A172 (cell line): Measurements from ENCODE around the gene SIL1. TPM values are rescaled to one million over a fixed set of nuclear protein-coding genes. Genes with fewer than 3 reads are reported as not detected.
"Not testable (repeated sequence)": the region's sequence is repeated elsewhere in the genome, so short reads cannot be mapped to it uniquely, and the experiment has no call there.

Experiments
- DNase-seq: peaks from one replicate; pipeline ENCODE4 v3.0.0-alpha.2; 2015; ENCODE audit warnings: low spot score
- total RNA-seq: library from RNA; depleted of rRNA; stranded (reverse); fragments of >200 nt; shearing (Covaris generic); gene quantifications from 2 replicates; pipeline ENCODE4 v1.2.3, GENCODE V29; 2014

SIL1 gene
- total RNA-seq, 1 experiment from 2014 or later = 60.4 TPM

DNA sequence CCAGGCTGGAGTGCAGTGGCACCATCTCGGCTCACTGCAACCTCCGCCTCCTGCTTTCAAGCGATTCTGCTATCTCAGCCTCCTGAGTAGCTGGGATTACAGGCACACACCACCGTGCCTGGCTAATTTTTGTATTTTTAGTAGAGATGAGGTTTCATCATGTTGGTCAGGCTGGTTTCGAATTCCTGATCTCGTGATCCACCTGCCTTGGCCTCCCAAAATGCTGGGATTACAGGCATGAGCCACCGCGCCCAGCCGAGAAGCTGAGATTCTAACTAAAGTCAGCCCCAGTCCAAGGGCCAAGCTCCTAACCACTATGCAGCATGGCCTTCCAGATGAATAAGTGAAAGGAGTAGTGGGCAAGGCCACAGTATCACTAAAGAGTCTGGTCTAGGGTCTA lies 20.9 kb downstream of the SIL1 start:
- not testable (repeated sequence) for DNase-seq

DNA sequence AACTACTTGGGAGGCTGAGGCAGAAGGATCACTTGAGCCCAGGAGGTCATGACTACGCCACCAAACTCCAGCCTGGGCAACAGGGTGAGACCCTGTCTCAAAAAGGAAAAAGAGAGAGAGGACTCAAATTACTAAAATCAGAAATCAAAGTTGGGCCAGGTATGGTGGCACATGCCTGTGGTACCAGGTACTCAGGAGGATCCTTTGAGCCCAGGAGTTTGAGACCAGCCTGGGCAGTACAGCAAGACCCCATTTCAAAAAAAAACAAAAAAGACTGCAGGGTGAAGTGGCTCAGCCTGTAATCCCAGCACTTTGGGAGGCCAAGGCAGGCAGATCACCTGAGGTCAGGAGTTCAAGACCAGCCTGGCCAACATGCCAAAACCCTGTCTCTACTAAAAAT lies 23.8 kb downstream of the SIL1 start:
- DNase-seq = not testable (repeated sequence)

DNA sequence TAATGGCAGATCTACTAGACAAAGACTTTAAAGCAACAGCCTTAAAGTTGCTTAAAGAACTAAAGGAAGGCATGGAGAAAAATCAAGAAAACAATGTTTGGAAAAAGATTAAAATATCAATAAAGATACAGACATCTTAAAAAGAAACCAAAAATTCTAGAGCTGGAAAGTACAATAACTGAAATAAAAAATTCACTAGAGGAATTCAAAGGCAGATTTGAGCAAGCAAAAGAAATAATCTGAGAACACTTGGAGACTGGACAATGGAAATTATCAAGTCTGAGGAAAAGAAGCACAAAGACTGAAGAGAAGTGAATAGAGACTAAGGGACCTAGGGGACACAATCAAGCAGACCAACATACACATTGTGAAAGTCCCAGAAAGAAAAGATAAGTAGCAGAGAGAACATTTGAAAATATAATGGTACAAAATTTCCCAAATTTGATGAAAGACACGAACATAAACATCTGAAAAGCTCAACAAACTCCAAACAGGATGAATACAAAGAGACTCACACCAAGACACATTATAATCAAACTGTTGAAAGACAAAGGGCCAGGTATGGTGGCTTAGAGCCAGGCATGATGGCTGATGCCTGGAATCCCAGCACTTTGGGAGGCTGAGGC lies 26.3 kb downstream of the SIL1 start:
- no peak for DNase-seq

DNA sequence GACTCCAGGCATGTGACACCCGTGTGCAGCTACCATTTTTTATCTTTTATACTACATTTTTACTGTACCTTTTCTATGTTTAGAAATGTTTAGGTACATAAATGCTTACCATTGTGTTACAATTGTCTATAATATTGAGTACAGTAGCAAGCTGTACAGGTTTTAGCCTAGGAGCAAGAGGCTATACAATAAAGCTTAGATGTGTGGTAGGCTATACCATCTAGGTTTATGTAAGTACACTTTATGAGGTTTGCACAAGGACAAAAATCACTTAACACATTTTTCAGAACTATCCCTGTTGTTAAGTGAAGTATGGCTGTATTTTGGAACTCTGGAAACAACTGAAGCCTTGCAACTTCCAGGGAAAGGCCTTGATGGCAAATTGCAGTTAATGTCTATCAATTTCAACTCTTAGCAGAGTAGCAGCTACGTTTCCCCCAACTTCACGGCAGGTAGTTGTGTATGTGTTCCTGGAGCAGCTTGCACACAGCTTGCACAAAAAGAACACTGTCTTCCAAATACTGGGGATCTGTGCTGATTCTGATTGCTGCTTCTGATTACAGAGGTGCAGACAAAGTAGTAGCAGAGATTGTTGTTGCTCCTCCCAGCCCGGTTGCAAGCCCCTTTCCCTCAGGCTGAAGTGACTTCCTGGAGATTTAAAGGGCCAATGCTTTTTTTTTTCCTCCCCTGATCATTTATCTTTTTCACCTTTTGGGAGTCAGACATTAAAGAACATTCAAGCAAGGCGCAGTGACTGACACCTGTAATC lies 30.0 kb downstream of the SIL1 start:
- no peak for DNase-seq

DNA sequence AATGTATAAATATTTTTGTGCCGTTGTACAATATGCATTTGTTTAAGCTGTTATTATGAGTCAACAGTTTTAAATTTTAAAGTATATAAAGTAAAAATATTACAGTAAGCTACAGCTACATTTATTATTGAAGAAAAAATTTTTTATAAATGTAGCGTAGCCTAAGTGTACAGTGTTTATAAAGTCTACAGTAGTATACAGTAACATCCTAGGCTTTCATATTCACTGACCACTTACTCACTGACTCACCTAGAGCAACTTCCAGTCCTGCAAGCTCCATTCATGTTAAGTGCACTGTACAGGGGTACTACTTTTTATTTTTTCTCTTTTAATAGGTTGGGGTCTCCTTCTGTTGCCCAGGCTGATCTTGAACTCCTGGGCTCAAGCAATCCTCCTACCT lies 30.6 kb downstream of the SIL1 start:
- no peak for DNase-seq

DNA sequence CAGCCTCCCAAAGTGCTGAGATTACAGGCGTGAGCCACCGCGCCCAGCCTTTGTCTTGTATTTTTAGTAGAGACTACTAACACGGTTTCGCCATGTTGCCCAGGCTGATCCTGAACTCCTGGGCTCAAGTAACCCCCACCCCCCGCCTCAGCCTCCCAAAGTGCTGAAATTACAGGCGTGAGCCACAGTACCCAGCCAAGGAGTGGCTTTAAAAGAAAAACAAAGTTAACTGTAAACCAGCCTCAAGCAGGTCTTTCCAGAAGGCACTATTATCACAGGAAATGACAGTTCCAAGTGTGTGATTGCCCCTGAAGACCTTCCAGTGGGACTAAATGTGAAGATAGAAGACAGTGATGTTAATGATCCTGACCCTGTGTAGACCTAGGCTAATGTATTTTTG lies 31.1 kb downstream of the SIL1 start:
- DNase-seq = no peak

DNA sequence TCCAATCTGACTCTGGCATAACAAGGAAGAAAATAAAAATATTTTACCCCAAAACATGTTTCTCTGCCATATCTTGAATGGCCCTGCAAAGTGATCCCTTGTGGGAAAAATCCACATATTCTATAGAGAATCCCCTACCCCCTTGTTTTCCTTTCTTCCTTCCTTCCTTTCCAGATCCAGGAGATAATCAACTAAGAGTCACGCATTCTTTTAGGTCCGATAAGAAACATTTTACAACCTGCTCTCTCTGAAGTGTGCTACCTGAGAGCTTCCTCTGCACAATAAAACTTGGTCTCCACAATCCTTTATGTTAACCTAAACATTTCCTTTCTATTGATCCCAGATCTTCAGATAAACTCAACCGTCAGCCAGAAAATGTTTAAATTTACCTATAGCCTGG lies 33.3 kb downstream of the SIL1 start:
- DNase-seq = not testable (repeated sequence)

DNA sequence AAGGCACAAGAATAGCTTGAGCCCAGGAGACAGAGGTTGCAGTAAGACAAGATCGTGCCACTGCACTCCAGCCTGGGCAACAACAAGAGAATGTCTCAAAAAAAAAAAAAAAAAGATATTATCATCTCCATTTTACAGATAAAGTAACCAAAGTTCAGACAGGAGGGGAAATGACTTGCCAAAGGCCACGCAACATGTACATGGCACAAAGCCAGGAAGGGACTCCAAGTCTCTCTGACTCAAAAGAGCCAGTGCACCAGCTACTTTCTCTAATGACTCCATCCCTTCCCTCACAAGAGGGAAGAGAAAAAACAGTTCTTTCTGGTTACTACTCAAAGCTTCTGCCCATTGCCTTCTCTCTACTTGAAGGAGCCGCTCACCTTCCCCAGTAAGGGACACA lies 34.1 kb downstream of the SIL1 start:
- no peak for DNase-seq

DNA sequence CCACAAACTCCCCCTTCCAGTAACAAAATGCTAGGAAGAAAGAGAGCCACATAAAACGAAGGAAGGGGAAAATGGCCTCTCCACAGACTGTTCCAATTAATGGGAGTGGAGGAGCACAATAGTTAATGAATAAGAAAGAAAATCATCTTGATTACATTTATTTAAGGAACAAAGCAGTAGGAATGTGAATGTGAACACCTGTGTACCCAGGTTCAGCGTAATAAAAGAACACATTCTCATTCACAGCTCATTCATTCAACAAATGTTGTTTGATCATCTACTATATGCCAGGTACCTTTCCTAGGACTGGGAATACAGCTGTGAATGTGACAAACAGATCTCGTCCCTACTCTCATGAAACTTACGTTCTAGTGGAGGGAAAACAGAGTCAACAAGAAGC lies 35.7 kb downstream of the SIL1 start:
- no peak for DNase-seq

DNA sequence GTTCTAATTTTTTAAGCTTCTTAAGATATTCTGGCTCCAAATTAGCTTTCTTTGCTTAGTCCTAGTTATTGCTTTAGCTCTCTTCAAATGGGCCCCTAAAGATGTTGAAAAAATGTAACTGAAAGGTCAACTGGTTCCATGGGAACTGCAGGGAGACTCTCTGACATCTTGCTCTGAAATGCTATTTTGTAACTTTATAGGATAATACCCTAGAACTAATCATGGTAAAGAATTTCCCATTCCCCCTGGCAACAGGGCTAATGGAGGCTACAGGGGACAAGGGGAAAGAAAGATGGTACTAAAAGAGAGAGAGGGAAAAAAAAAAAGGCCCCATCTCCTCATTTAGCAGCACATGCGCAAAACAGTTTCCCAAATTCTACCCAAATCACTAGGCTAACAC lies 39.4 kb downstream of the SIL1 start:
- no peak for DNase-seq

DNA sequence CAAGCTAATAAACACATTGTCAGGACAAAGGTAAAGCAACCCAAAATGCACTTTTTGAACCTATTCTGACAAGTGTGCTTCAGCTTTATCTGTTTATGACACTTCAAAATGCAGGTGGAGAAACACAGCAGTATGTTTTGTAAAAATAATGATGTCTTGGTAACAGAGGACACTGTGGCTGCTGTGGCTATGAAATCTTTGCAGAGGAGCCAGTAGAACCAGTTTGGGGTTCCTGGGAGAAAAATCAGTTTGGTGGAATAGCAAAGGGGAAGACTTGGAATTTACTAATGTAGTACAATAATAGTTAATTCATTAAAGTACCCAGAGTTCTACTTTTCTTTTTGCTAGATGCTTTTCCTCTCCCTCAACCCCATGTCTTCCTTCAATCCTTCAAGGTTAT lies 40.6 kb downstream of the SIL1 start:
- no peak for DNase-seq

DNA sequence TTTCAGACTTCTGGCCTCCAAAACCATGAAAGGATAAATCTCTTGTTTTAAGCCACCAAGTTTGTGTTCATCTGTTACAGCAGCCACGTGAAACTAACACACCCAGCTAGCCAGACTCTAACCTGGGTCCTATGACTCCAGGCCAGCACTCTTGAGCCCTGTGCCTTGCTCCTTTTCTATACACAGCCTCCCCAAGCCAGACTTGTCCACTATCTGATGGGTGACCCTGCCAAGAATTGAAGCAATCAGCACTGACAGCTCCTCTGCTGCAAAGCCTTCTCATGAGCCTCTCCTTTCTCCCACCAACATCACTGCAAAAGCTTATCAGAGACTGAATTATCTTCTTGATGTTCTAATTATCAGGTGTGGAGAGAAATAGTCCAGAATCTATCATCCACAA lies 41.4 kb downstream of the SIL1 start:
- no peak for DNase-seq

DNA sequence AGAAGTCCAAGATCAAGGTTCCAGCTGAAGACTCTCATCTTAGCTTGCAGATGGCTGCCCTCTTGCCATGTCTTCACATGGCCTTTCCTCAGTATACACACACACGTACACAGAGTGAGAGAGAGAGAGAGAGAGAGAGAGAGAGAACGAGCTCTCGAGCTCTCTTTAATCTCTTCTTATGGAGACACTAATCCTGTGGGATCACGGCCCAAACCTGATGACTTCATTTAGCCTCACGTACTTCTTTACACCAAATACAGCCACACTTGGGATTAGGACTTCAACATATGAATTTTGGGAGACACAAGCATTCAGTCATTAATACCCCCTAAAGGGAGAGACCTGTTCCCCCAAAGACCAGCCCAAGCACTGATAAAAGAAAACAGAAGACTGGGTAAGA lies 42.8 kb downstream of the SIL1 start:
- no peak for DNase-seq

DNA sequence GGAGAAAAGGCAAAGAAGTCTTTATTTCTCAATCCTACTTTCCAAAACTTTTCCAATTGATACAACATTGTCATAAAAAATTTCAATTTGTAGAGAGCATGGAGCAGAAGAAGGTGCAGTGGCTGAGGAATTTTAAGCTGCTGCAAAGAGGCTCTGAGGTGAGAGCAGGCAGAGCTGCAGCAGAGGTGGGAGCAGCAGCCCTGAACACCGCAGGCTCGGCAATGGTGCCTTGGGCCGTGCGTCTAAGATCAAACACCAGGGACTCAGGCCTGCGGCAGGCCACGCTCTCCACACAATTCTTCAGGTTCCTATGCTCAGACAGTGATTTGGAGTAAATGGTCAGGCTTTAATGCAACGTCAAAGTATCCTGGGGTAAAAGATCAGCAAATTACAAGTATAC lies 46.3 kb downstream of the SIL1 start:
- DNase-seq = no peak

DNA sequence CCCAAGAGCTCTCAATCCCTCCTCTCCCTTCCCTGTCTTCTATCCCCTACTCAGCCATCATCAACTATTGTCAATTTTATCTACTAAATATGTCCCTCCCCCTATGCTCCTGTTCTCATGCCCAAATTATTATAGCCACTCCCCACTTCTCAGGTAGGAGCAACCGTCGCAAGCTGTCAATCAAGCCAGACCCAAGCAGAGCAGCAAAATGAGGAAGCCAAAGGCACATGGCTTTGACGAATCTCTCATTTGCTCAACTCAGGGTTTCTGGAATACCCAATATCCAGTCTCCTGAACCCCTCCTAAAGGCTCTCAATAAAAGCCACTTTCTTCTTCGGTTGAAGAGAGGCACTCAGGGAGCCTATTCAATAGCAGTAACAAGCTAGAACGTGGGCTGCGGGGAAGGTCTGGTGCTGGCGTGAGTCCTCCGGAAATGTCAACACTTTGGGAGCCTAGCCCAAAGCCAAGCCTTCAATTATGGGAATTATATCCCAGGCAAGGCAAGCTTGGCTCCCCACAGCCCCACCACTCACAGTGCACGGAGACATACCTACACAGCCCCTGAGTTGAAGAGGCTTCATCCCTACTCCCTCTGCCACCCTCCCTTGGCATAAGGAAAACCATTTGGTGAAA lies 47.7 kb downstream of the SIL1 start:
- DNase-seq = no peak

DNA sequence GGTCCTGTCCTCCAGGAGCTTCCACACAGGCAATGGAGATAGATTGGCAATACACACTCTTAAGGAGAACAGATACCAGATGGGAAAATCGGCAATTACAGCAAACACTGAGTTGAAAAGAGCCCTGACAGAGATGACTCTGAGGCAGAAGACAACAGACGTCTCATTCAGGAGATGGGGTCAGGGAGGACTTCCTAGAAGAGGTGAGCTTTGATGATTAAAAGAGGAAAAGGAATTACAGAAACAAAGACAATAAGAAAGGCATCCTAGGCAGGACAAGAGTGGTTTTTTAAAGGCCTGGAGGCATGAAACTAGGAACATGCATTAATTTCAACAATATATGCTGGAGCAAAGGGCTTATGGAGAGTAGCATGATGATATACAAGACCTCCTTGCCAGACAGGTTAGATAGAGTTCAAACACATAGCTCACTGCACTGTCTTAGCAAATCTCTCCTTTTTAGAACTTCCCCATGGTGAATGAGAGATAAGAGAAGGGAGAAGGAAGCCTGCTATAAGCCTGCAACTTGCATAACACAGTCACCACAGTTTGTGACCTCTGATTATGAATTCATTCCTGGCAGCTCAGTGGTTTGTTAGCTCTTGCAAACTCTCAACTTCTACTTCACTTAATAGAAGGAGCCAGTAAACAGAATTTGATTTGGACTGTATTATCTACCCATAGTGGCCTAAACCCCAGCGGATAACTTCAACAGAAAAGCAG lies 48.5 kb downstream of the SIL1 start:
- no peak for DNase-seq

DNA sequence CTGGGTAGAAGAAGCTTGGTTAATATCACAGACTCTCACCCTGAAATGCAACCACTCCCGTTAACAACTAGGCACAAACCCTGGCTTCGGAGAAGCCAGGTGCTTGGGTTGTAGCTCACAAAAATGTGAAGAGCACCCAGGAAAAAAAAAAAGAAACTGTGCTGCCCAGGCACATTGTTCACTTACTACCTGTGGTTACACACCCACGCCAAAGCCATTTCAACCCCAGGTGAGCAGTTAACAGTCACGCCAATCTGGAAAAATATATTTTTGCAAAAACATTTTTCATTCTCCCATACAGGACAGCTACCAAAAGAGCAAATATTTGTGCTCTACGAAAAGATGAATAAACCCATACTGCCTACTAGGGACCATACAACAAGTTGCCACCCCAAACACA lies 49.2 kb downstream of the SIL1 start:
- no peak for DNase-seq

DNA sequence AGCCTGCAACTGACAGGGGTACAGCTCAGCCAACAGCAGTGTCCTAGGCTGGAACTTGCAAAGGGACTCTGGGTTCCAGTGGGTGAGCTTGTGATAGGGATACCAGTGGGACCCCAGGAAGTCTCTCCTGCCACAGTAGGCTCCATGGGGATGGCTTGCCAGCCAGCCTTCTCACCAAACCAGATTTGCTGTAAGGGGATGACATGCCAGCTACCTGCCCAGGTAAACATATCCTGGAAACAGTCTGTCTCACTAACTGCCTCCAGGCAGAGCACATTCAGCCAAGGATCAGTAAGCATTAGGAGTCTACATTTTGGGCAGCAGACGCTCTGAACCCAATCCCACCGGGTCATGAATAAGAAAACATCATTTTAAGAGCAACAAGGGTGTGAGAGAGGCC lies 49.9 kb downstream of the SIL1 start:
- no peak for DNase-seq

DNA sequence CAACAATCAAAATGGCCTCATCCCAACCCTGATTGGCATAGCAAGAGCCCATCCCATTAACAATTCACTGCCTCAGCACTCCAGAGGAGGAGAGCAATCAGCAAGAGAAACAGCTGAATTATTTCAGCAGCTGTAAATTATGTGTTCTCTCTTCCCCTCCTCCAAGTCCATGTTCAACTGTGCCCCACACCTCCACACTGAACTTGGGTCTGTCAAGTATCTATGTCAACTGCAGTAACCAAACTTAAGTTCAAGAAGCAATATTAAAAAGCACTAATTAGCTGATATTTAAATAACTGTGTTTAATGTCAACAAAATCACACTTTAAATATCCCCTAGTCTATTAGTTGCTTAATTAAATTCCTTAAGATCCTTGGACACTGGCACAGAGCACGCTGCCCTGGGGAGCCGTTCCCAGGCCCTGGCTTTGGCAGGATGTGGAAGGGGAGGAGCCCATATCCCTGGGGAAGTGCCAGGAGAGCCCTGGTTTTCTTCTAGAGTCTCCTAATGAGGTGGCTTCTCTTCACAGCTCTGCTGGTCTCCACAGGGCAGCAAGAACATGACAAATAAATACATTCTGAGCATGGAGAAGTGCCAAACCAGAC lies 50.6 kb downstream of the SIL1 start:
- DNase-seq = peak; percentile 70

DNA sequence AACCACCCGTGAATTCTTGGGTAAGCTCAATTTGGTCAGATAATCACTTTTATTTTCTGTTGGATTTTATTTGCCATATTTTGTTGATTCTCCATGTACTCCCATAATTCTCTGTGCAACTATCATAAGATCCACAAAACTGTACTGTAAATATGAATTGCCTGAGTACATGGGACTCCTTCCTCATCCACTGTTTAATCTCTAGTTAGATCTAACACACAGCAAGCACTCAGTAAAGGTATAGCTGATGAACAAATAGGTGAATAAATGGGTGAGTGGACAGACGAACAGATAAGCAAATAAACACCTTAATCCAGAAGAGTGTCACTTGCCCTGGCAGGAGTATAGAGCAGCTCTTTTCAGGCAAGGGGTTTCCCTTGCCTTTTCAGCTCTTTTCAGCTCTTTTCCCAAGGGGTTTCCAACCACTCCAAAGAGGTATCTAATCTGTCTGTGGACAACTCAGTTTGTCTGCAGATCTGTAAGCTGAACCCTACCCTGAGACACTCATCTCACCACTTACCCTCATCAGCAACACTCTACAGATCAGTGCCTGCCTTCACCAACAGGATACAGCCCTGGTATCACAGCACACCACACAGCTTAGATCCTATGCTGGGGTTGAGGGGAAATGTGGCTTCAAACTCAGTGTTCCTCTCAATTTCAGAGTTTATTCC lies 51.2 kb downstream of the SIL1 start:
- no peak for DNase-seq

DNA sequence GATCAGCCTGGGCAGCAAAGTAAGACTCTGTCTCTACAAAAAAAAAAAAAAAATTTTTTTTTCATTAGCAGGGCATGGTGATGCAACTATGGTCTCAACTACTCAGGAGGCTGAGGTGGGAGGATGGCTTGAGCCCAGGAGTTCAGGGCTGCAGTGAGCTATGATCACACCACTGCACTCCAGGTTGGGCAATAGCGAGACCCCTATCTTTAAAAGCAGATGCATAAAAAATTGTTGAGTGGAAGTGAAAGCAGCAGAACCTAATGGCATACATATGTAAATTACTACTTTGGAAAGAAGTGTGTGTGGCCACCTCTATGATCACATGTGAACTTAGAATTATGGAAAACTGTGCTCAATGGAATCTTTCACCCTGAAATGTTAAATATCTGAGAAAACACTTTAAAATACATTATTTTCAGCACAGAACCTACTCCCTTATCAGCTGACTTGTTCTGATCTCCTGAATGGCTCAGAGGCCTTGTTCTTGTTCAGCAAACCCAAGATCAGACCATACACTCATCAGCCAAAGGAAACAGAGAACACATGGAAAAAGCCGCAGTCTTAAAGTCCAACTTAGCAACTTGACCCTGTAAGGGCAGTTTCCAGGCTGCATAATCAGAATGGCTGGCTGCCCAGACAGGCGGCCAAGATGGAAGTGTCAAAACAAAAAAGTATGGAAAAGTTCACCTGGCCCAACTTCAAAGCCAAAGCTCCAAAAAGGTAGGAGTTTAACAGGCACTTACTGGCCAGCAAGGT lies 56.5 kb downstream of the SIL1 start:
- DNase-seq = no peak
